AG04450 (cell line): ENCODE data around the gene METTL8. TPM values are rescaled to one million over a fixed set of nuclear protein-coding genes. Genes with fewer than 3 reads are reported as not detected.

Source experiments
- CTCF ChIA-PET: fragments of 300-600, 350-600 bp; formaldehyde crosslinking; extraction: SDS; loops from one replicate; lab custom pipeline; 2022; ENCODE audit warnings: antibody characterized with exemption, inconsistent platforms; lab: Charles Lee
- POLR2A ChIA-PET: fragments of 350-600 bp; formaldehyde crosslinking; extraction: SDS; loops from one replicate; lab custom pipeline; 2021; ENCODE audit warnings: antibody characterized with exemption, inconsistent platforms; lab: Yijun Ruan, JAX
- DNase-seq: peaks from one replicate; pipeline ENCODE4 v3.0.0-alpha.2; 2011; ENCODE audit warnings: low read depth, low spot score
- H3K27ac ChIP-seq: one replicate; pipeline ENCODE4 v1.5.1; 2012; ENCODE audit warnings: low read depth, low read length, control low read depth
- H3K27me3 ChIP-seq: one replicate; pipeline ENCODE4 v1.6.0; 2012; ENCODE audit warnings: low read length; ENCODE audit not compliant: control insufficient read depth, insufficient read depth
- H3K4me3 ChIP-seq: 2 replicates; pipeline ENCODE4 v1.5.1; 2011; ENCODE audit warnings: mild to moderate bottlenecking, low read depth, low read length, control low read depth
- H3K9me3 ChIP-seq: 2 replicates; pipeline ENCODE4 v1.5.1; 2012; ENCODE audit warnings: low read length; ENCODE audit not compliant: control insufficient read depth, insufficient read depth
- polyA plus RNA-seq: library from polyadenylated mRNA; depleted of rRNA; stranded (reverse); fragments of >200 nt; gene quantifications from 2 replicates; pipeline ENCODE4 v1.2.3, GENCODE V29; 2011
- TF ChIP-seq, protein P1 (sequence below): IDR thresholded peaks from 2 replicates; pipeline ENCODE4 v1.5.1; 2011; ENCODE audit warnings: low read depth, low read length, control low read depth, inconsistent platforms

The METTL8 gene
- polyA plus RNA-seq, 1 experiment: 25.9 TPM

DNA sequence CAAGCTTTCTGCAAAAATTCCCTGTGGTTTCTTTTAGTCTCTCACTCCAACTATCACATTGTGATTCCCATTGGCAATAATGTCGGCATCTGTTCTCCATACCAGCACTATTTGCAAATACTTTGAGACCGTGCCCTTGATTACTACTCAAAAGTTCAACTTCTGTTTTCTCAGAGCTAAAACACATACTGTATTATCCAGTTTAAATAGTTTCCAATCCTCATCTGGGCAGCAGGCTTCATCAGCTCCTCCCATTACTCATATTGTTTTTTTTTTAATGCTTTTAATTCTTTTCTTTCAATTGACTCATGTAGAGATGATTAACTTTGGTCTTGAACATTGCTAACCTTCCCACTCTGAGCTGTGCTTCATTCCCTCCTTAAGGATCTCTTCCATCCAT is 135.8 kb downstream of the METTL8 start:
- TF ChIP-seq, protein P1, sequence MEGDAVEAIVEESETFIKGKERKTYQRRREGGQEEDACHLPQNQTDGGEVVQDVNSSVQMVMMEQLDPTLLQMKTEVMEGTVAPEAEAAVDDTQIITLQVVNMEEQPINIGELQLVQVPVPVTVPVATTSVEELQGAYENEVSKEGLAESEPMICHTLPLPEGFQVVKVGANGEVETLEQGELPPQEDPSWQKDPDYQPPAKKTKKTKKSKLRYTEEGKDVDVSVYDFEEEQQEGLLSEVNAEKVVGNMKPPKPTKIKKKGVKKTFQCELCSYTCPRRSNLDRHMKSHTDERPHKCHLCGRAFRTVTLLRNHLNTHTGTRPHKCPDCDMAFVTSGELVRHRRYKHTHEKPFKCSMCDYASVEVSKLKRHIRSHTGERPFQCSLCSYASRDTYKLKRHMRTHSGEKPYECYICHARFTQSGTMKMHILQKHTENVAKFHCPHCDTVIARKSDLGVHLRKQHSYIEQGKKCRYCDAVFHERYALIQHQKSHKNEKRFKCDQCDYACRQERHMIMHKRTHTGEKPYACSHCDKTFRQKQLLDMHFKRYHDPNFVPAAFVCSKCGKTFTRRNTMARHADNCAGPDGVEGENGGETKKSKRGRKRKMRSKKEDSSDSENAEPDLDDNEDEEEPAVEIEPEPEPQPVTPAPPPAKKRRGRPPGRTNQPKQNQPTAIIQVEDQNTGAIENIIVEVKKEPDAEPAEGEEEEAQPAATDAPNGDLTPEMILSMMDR: no peak
- no peaks in the 10 kb centered on the region; the same call in 1 of the 2 replicates for H3K9me3 ChIP-seq
- ChIA-PET CTCF (interaction anchor here (0.6 to 1.5 kb wide), 2 partner anchors 119 to 211 kb away, joined by 3 to 4 read pairs; no protein-coding TSS in a partner anchor), POLR2A (no interaction called here)
- no peak overlapping the region for H3K27ac ChIP-seq
- no peak overlapping the region for H3K4me3 ChIP-seq
- DNase-seq: no peak
- no peaks in the 10 kb centered on the region for H3K27me3 ChIP-seq

DNA sequence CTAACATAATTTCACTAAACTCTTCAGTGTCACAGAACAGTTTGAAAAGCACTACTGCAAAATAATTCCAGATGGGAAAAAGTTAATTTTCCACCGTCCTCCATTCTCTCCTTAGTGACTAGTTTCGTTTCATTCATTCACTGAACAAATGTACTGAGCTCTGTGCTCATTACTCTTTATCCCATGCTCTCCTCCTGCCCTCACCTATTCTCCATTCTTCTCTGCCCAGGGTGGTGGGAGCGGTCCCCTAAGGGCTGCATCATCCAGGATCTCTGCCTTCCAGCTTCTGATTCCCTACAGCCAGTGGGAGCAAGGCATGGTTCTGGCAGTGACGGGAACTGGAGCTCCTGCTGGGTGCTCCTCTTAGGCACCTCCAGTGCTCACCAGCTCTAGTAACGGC is 139.2 kb downstream of the METTL8 start:
- ChIA-PET CTCF (interaction anchor here (0.5 kb wide), 1 partner anchor 274 kb away, joined by 6 read pairs; no protein-coding TSS in a partner anchor), POLR2A (no interaction called here)
- Histone ChIP-seq H3K27me3 (no peaks in the 10 kb centered on the region), H3K27ac (no peak overlapping the region), H3K4me3 (no peak overlapping the region), H3K9me3 (no peaks in the 10 kb centered on the region; the same call in 1 of the 2 replicates)
- TF ChIP-seq, protein P1: no peak
- no peak for DNase-seq

DNA sequence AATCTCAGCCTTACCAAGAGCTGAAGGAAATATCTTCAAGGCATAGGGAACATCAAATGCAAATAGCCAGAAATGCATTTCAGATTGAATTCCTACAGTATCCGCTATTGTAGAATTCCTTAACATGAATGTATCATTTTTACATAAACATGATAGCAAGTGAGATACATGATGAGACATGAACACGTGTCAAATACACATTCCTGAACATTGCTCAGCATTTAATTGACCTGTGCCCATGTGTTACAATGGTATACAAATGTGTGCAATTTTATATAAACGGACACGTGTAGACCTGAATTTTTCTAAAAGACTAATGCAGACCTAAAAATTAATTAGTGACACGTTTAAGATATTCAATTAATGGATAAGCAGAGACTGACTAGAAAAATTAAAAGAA is 140.1 kb downstream of the METTL8 start:
- CTCF ChIA-PET: interaction anchor here (1.0 kb wide), 1 partner anchor 207 kb away, joined by 3 read pairs; no protein-coding TSS in a partner anchor
- H3K27me3 ChIP-seq: no peaks in the 10 kb centered on the region
- TF ChIP-seq, protein P1: no peak
- POLR2A ChIA-PET: interaction anchor here (0.5 kb wide), 1 partner anchor 189 kb away, joined by 3 read pairs; no protein-coding TSS in a partner anchor
- H3K9me3 ChIP-seq: no peaks in the 10 kb centered on the region; the same call in 1 of the 2 replicates
- no peak overlapping the region for H3K4me3 ChIP-seq
- DNase-seq: no peak
- no peak overlapping the region for H3K27ac ChIP-seq

DNA sequence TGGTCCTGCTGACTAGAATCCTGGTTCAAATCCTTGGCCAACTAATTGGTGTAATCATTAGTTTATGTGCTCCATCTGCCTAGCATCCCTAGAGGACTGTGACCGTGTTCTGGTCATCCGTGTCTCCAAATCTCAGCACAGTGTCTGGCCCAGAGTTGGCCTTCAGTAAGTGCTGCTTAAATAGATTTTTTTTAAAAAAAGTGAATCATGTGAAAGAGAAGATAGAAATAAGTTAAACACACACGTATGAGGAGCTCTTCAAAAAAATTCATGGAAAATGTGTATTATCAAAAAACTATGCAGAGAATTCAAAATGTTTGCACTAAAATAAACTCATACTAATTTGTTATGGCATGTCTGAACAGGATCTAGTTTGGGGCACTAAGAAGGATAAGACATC is 143.8 kb downstream of the METTL8 start:
- Histone ChIP-seq H3K27ac (peak overlapping the region; percentile 77), H3K4me3 (no peak overlapping the region), H3K9me3 (no peaks in the 10 kb centered on the region; the same call in 1 of the 2 replicates), H3K27me3 (no peaks in the 10 kb centered on the region)
- POLR2A ChIA-PET: interaction anchor here (0.5 to 1.0 kb wide), 5 partner anchors 9 to 130 kb away, joined by 3 to 11 read pairs (median 4); no protein-coding TSS in a partner anchor
- no peak for DNase-seq
- CTCF ChIA-PET: no interaction called here
- TF ChIP-seq, protein P1: no peak

DNA sequence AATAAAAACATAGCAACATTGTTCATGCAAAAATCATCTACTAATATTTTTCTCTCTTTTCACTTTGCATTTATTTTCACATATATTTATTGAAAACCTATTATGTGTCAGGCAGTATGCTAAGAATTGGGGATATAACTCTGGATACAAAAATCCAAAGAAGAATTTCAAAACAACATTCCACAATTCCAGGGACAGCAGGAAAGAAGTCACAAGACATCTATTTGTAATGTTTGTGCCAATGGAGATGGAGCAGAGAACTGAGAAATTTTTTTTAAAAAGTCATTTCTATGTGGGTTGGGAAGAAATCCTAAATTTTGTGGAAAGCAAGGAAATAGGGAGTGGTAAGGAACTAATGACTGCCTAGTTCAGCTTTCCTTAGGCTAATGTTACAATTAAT is 144.5 kb downstream of the METTL8 start:
- peak overlapping the region; percentile 77 for H3K27ac ChIP-seq
- H3K4me3 ChIP-seq: no peak overlapping the region
- TF ChIP-seq, protein P1: no peak
- no peaks in the 10 kb centered on the region for H3K27me3 ChIP-seq
- ChIA-PET CTCF (no interaction called here), POLR2A (interaction anchor here (1.0 kb wide), 1 partner anchor 37 kb away, joined by 4 read pairs; no protein-coding TSS in a partner anchor)
- no peaks in the 10 kb centered on the region for H3K9me3 ChIP-seq
- no peak for DNase-seq
